IMR-90 (cell line): ENCODE data around the gene PIH1D1. TPM values are rescaled to one million over a fixed set of nuclear protein-coding genes. Genes with fewer than 3 reads are reported as not detected.

Source experiments
- ATAC-seq: fragments of 200-7000 bp; cut with Tn5 transposase; 2 replicates; pipeline ENCODE4 v1.9.1; 2020; ENCODE audit warnings: low read depth, mild to moderate bottlenecking, moderate library complexity
- BruUV-seq: library from RNA; stranded (reverse); fragments of 400-500 nt; replicated peaks from 2 replicates; lab custom pipeline; 2021; lab: Mats Ljungman, UMichigan
- CTCF ChIA-PET: fragments of 300-600 bp; formaldehyde crosslinking; extraction: SDS; loops from one replicate; lab custom pipeline; 2021; ENCODE audit warnings: antibody characterized with exemption; lab: Yijun Ruan, JAX
- POLR2A ChIA-PET: fragments of 300-600 bp; sonication (Branson Sonifier 250); formaldehyde crosslinking; loops from one replicate; lab custom pipeline; 2022; ENCODE audit warnings: antibody characterized with exemption; ENCODE audit not compliant: unreplicated experiment; lab: Charles Lee
- DNase-seq: peaks from one replicate; pipeline ENCODE4 v3.0.0; 2013
- H2AFZ ChIP-seq: replicated peaks from 2 replicates; pipeline ENCODE3; 2013; ENCODE audit warnings: low read length, mild to moderate bottlenecking; ENCODE audit not compliant: poor library complexity
- H2AK5ac ChIP-seq: 2 replicates; pipeline ENCODE4 v1.6.1; 2013; ENCODE audit warnings: low read depth, low read length, inconsistent platforms
- H2AK9ac ChIP-seq: replicated peaks from 2 replicates; pipeline ENCODE3; 2013; ENCODE audit warnings: mild to moderate bottlenecking, low read depth, low read length, moderate library complexity; ENCODE audit not compliant: poor library complexity
- H2BK120ac ChIP-seq: 2 replicates; pipeline ENCODE4 v1.6.1; 2013; ENCODE audit warnings: low read depth, low read length, inconsistent platforms
- H2BK15ac ChIP-seq: 3 replicates; pipeline ENCODE4 v1.6.1; 2013; ENCODE audit warnings: low read depth, low read length, inconsistent platforms
- H2BK20ac ChIP-seq: 2 replicates; pipeline ENCODE4 v1.6.1; 2013; ENCODE audit warnings: low read depth, mild to moderate bottlenecking, inconsistent platforms, low read length, moderate library complexity
- H2BK5ac ChIP-seq: 2 replicates; pipeline ENCODE4 v1.6.1; 2013; ENCODE audit warnings: mild to moderate bottlenecking, low read depth, low read length, inconsistent platforms; ENCODE audit not compliant: poor library complexity, severe bottlenecking
- H3K14ac ChIP-seq: replicated peaks from 2 replicates; pipeline ENCODE4 v1.6.1; 2013; ENCODE audit warnings: low read depth, low read length, inconsistent platforms
- H3K18ac ChIP-seq: 2 replicates; pipeline ENCODE4 v1.6.1; 2013; ENCODE audit warnings: low read depth, low read length, control low read depth
- H3K23ac ChIP-seq: 2 replicates; pipeline ENCODE4 v1.6.1; 2013; ENCODE audit warnings: low read depth, low read length, inconsistent platforms
- H3K27ac ChIP-seq: 2 replicates; pipeline ENCODE4 v1.5.1; 2013; ENCODE audit warnings: mild to moderate bottlenecking, control low read depth, low read length; ENCODE audit not compliant: insufficient read depth
- H3K27me3 ChIP-seq: 2 replicates; pipeline ENCODE4 v1.6.1; 2013; ENCODE audit warnings: low read length; ENCODE audit not compliant: control insufficient read depth, insufficient read depth
- H3K36me3 ChIP-seq: 2 replicates; pipeline ENCODE4 v1.6.1; 2013; ENCODE audit warnings: low read length, mixed read lengths; ENCODE audit not compliant: control insufficient read depth, insufficient read depth
- H3K4ac ChIP-seq: 2 replicates; pipeline ENCODE4 v1.6.1; 2013; ENCODE audit warnings: low read depth, low read length, inconsistent platforms
- H3K4me1 ChIP-seq: 2 replicates; pipeline ENCODE4 v1.6.1; 2013; ENCODE audit warnings: low read length, mixed read lengths; ENCODE audit not compliant: control insufficient read depth, insufficient read depth
- H3K4me2 ChIP-seq: 2 replicates; pipeline ENCODE4 v1.6.1; 2013; ENCODE audit warnings: low read depth, mild to moderate bottlenecking, control low read depth, low read length, moderate library complexity
- H3K4me3 ChIP-seq: 2 replicates; pipeline ENCODE4 v1.5.1; 2013; ENCODE audit warnings: low read depth, mild to moderate bottlenecking, control low read depth, low read length, moderate library complexity; ENCODE audit not compliant: insufficient read depth
- H3K56ac ChIP-seq: 2 replicates; pipeline ENCODE4 v1.6.1; 2013; ENCODE audit warnings: low read length, inconsistent platforms; ENCODE audit not compliant: insufficient read depth; ENCODE audit errors: extremely low read depth
- H3K79me1 ChIP-seq, 2 experiments: 2 replicates each; pipeline ENCODE4 v1.6.1; 2013; ENCODE audit warnings: low read length in 2 of 2, inconsistent platforms in 1 of 2, low read depth in 1 of 2
- H3K9ac ChIP-seq: 2 replicates; pipeline ENCODE4 v1.6.1; 2013; ENCODE audit warnings: low read depth, low read length, control low read depth
- H3K9me1 ChIP-seq: 2 replicates; pipeline ENCODE4 v1.6.1; 2013; ENCODE audit warnings: low read length, inconsistent platforms; ENCODE audit not compliant: insufficient read depth
- H3K9me3 ChIP-seq: 2 replicates; pipeline ENCODE4 v1.6.1; 2013; ENCODE audit warnings: low read length; ENCODE audit not compliant: control insufficient read depth, insufficient read depth
- H4K20me1 ChIP-seq: 2 replicates; pipeline ENCODE4 v1.6.1; 2013; ENCODE audit warnings: low read length, inconsistent platforms; ENCODE audit not compliant: insufficient read depth
- H4K5ac ChIP-seq: 2 replicates; pipeline ENCODE4 v1.6.1; 2013; ENCODE audit warnings: mild to moderate bottlenecking, low read depth, low read length, control low read depth
- H4K8ac ChIP-seq, 2 experiments: 2 replicates each; pipeline ENCODE4 v1.6.1; 2013; ENCODE audit warnings: low read depth in 2 of 2, low read length in 2 of 2, control low read depth in 1 of 2, inconsistent platforms in 1 of 2
- H4K91ac ChIP-seq: 2 replicates; pipeline ENCODE4 v1.6.1; 2013; ENCODE audit warnings: low read depth, low read length, inconsistent platforms; ENCODE audit not compliant: insufficient read depth
- BHLHE40 ChIP-seq: fragments of 150-350 bp; IDR thresholded peaks from 2 replicates; pipeline ENCODE4 v1.6.1; 2016; ENCODE audit warnings: mild to moderate bottlenecking, low read depth, low read length
- CEBPB ChIP-seq: IDR thresholded peaks from 2 replicates; pipeline ENCODE4 v1.6.1; 2012; ENCODE audit warnings: low read depth, low read length, improper control_type of control experiment
- CHD1 ChIP-seq: IDR thresholded peaks from 2 replicates; pipeline ENCODE4 v1.6.1; 2012; ENCODE audit warnings: low read depth, low read length, improper control_type of control experiment
- CTCF ChIP-seq: conservative IDR thresholded peaks from 2 replicates; pipeline ENCODE4 v1.5.1; 2012; ENCODE audit warnings: mild to moderate bottlenecking, low read depth, low read length, improper control_type of control experiment
- ELK1 ChIP-seq: fragments of 150-350 bp; IDR thresholded peaks from 2 replicates; pipeline ENCODE4 v1.6.1; 2016; ENCODE audit warnings: low read depth, mild to moderate bottlenecking, low read length, moderate library complexity, borderline replicate concordance
- FOS ChIP-seq: fragments of 150-350 bp; IDR thresholded peaks from 2 replicates; pipeline ENCODE4 v1.6.1; 2016; ENCODE audit warnings: low read depth, low read length
- MAFK ChIP-seq: IDR thresholded peaks from 2 replicates; pipeline ENCODE4 v1.6.1; 2012; ENCODE audit warnings: low read depth, low read length, improper control_type of control experiment
- MAZ ChIP-seq: IDR thresholded peaks from 2 replicates; pipeline ENCODE4 v1.6.1; 2012; ENCODE audit warnings: low read depth, mild to moderate bottlenecking, low read length, improper control_type of control experiment, moderate library complexity, borderline replicate concordance
- MXI1 ChIP-seq: IDR thresholded peaks from 2 replicates; pipeline ENCODE4 v1.6.1; 2012; ENCODE audit warnings: low read depth, mild to moderate bottlenecking, low read length, moderate library complexity, borderline replicate concordance
- NFE2L2 ChIP-seq: fragments of 150-350 bp; IDR thresholded peaks from 2 replicates; pipeline ENCODE4 v1.6.1; 2016; ENCODE audit warnings: low read depth, mild to moderate bottlenecking, low read length
- POLR2A ChIP-seq: IDR thresholded peaks from 2 replicates; pipeline ENCODE4 v1.6.1; 2012; ENCODE audit warnings: mild to moderate bottlenecking, low read depth, low read length
- RAD21 ChIP-seq: IDR thresholded peaks from 2 replicates; pipeline ENCODE4 v1.6.1; 2012; ENCODE audit warnings: low read length, improper control_type of control experiment
- RCOR1 ChIP-seq: IDR thresholded peaks from 2 replicates; pipeline ENCODE4 v1.6.1; 2012; ENCODE audit warnings: mild to moderate bottlenecking, low read length, improper control_type of control experiment; ENCODE audit not compliant: insufficient replicate concordance
- RFX5 ChIP-seq: IDR thresholded peaks from 2 replicates; pipeline ENCODE4 v1.8.0; 2012; ENCODE audit warnings: low read depth, mild to moderate bottlenecking, low read length, moderate library complexity
- SMC3 ChIP-seq: fragments of 150-350 bp; IDR thresholded peaks from 2 replicates; pipeline ENCODE4 v1.6.1; 2016; ENCODE audit warnings: low read depth, mild to moderate bottlenecking, antibody characterized with exemption, low read length, moderate library complexity
- USF2 ChIP-seq: fragments of 150-350 bp; IDR thresholded peaks from 2 replicates; pipeline ENCODE4 v1.6.1; 2017; ENCODE audit warnings: mild to moderate bottlenecking, antibody characterized with exemption, low read length, low read depth
- WGBS, 2 experiments: methylation state at CpG; one replicate each; pipeline versions ENCODE4 v1.1.5 to v1.1.7; 2013; ENCODE audit warnings: missing lambda C conversion rate in 2 of 2; ENCODE audit not compliant: insufficient read length in 1 of 2; ENCODE audit errors: extremely low coverage in 2 of 2; 5-methylcytosine and 5-hydroxymethylcytosine counted together
- dilution Hi-C: fragments of 300-500 bp; cut with HindIII; formaldehyde crosslinking; loops from one replicate; pipeline ENCODE4 v1.14.3; 2018; ENCODE audit warnings: low sequenced_read_pairs; ENCODE audit not compliant: unreplicated experiment
- in situ Hi-C: fragments of 300-500 bp; cut with MboI; formaldehyde crosslinking; loops from 3 replicates; pipeline ENCODE4 v1.14.3; 2019; ENCODE audit warnings: low sequenced_read_pairs, inconsistent platforms, mixed read lengths
- intact Hi-C: fragments of 100-400 bp; cut with micrococcal nuclease; formaldehyde crosslinking; loops from 2 replicates; pipeline ENCODE4 v1.10.0; 2022
- polyA plus RNA-seq, 3 experiments: library from polyadenylated mRNA; depleted of rRNA; stranded (reverse); fragments of >200 nt; gene quantifications; 2 replicates each; pipeline ENCODE4 v1.2.3, GENCODE V29; 2012; ENCODE audit warnings: low replicate concordance in 1 of 3
- total RNA-seq: library from RNA; depleted of rRNA; stranded (reverse); fragments of >200 nt; gene quantifications from 2 replicates; pipeline ENCODE4 v1.2.3, GENCODE V29; 2012

PIH1D1 gene
- total and polyA plus RNA-seq, 2 of the 4 experiments (the other 2 are of a cell fraction), result 77.9 to 122 TPM

GRCh38 chr19:49418511-49418910, 33.1 kb downstream of the PIH1D1 start:
- H3K27me3 ChIP-seq, result peaks cover 83% of the 10 kb centered on the region
- ATAC-seq (no peak), DNase-seq (no peak)
- TF ChIP-seq CHD1, result no peak
- no peak for TF ChIP-seq BHLHE40
- TF ChIP-seq POLR2A, result no peak
- TF ChIP-seq MXI1, result no peak
- no peak for TF ChIP-seq CTCF
- no peak for TF ChIP-seq CEBPB
- TF ChIP-seq MAFK, result no peak
- no peak for TF ChIP-seq MAZ
- no peak for TF ChIP-seq RAD21
- TF ChIP-seq NFE2L2, result no peak
- TF ChIP-seq FOS, result no peak
- TF ChIP-seq RCOR1, result no peak
- TF ChIP-seq SMC3, result no peak
- no peak for TF ChIP-seq USF2
- no peak for TF ChIP-seq RFX5
- no peak for TF ChIP-seq ELK1
- H2BK15ac ChIP-seq, result no peak overlapping the region
- H3K9me1 ChIP-seq, result no peaks in the 10 kb centered on the region
- no peak overlapping the region for H2AK9ac ChIP-seq
- dilution Hi-C loops (no loop called here), intact Hi-C loops (no loop called here), in situ Hi-C loops (no loop called here)
- no peak overlapping the region for H2AK5ac ChIP-seq
- ChIA-PET POLR2A (no interaction called here), CTCF (no interaction called here)
- no peaks in the 10 kb centered on the region for H4K20me1 ChIP-seq
- no peak overlapping the region for H3K27ac ChIP-seq
- H3K4me2 ChIP-seq, result no peak overlapping the region
- no CpG with 5 or more reads among the region's 5 CpGs for WGBS, 2 experiments
- no peak overlapping the region for H3K9ac ChIP-seq
- no peak overlapping the region for H4K91ac ChIP-seq
- H4K8ac ChIP-seq, result no peak overlapping the region
- H2AFZ ChIP-seq, result no peak overlapping the region
- H3K36me3 ChIP-seq, result no peaks in the 10 kb centered on the region
- H3K56ac ChIP-seq, result no peak overlapping the region
- H3K79me1 ChIP-seq, result no peaks in the 10 kb centered on the region
- no peak overlapping the region for H2BK120ac ChIP-seq
- H3K23ac ChIP-seq, result no peak overlapping the region
- H3K4me3 ChIP-seq, result no peak overlapping the region
- BruUV-seq, result no TSS peak
- H3K9me3 ChIP-seq, result no peaks in the 10 kb centered on the region
- no peak overlapping the region for H3K4ac ChIP-seq
- H4K5ac ChIP-seq, result no peak overlapping the region
- no peak overlapping the region for H2BK5ac ChIP-seq
- no peak overlapping the region for H2BK20ac ChIP-seq
- no peak overlapping the region for H3K18ac ChIP-seq
- H3K14ac ChIP-seq, result no peak overlapping the region
- peaks cover 2% of the 10 kb centered on the region; the same call in 1 of the 2 replicates for H3K4me1 ChIP-seq
